ENCODE measurements around the gene AQP5. TPM values are rescaled to one million over a fixed set of nuclear protein-coding genes. Genes with fewer than 3 reads are reported as not detected.

Gene AQP5
- total RNA-seq, 4 donors from 2014 or later, result 2.3 TPM; not detected in 3

- H3K27ac ChIP-seq, result no peak overlapping the region
- no peaks in the 10 kb centered on the region for H3K4me1 ChIP-seq
- DNase-seq, result no peak
- H3K4me3 ChIP-seq, result no peak overlapping the region
- TF ChIP-seq POLR2A (IDR thresholded peaks at IDR 0.05) (no peak), CTCF (IDR thresholded peaks at IDR 0.05) (no peak)
- H3K27me3 ChIP-seq, result no peaks in the 10 kb centered on the region
- H3K9me3 ChIP-seq, result no peaks in the 10 kb centered on the region
- H3K36me3 ChIP-seq, result no peaks in the 10 kb centered on the region
- intact Hi-C loops (cut with DNase I; ENCODE audit: low total_unique reads), result no loop called here
Observed at GRCh38 chr12:49973361-49973830, 11.7 kb downstream of the AQP5 start.

- H3K36me3 ChIP-seq, result no peaks in the 10 kb centered on the region
- no peak overlapping the region for H3K27ac ChIP-seq
- intact Hi-C loops (cut with DNase I; ENCODE audit: low total_unique reads), result no loop called here
- no peaks in the 10 kb centered on the region for H3K27me3 ChIP-seq
- TF ChIP-seq CTCF (IDR thresholded peaks at IDR 0.05), result peak in 3 of 4 experiments; percentile 40 to 60 (median 48)
- TF ChIP-seq POLR2A (IDR thresholded peaks at IDR 0.05), result no peak
- no peaks in the 10 kb centered on the region for H3K4me1 ChIP-seq
- no peak overlapping the region for H3K4me3 ChIP-seq
- no peaks in the 10 kb centered on the region for H3K9me3 ChIP-seq
- peak; percentile 38 to 67 for DNase-seq
Observed at GRCh38 chr12:49974231-49974675, 12.6 kb downstream of the AQP5 start.

- Histone ChIP-seq H3K4me1 (no peaks in the 10 kb centered on the region), H3K27me3 (no peaks in the 10 kb centered on the region), H3K36me3 (no peaks in the 10 kb centered on the region), H3K27ac (no peak overlapping the region), H3K9me3 (no peaks in the 10 kb centered on the region), H3K4me3 (no peak overlapping the region)
- no peak for TF ChIP-seq POLR2A (IDR thresholded peaks at IDR 0.05)
- TF ChIP-seq CTCF (IDR thresholded peaks at IDR 0.05), result no peak
- intact Hi-C loops (cut with DNase I; ENCODE audit: low total_unique reads), result no loop called here
- DNase-seq, result no peak
Observed at GRCh38 chr12:49974677-49975317, 13.1 kb downstream of the AQP5 start.

- Histone ChIP-seq H3K9me3 (no peaks in the 10 kb centered on the region), H3K27me3 (no peaks in the 10 kb centered on the region), H3K36me3 (no peaks in the 10 kb centered on the region), H3K4me3 (no peak overlapping the region), H3K4me1 (no peaks in the 10 kb centered on the region), H3K27ac (no peak overlapping the region)
- TF ChIP-seq CTCF (IDR thresholded peaks at IDR 0.05) (no peak), POLR2A (IDR thresholded peaks at IDR 0.05) (no peak)
- intact Hi-C loops (cut with DNase I; ENCODE audit: low total_unique reads), result no loop called here
- no peak for DNase-seq
Observed at GRCh38 chr12:49975318-49975761, 13.7 kb downstream of the AQP5 start.

- H3K27me3 ChIP-seq, result no peaks in the 10 kb centered on the region
- no peak for DNase-seq
Observed at GRCh38 chr12:49976557-49976956, 14.9 kb downstream of the AQP5 start.

More at GRCh38 chr12:49976557-49976956, 14.9 kb downstream of the AQP5 start:
- Histone ChIP-seq H3K4me1 (no peaks in the 10 kb centered on the region), H3K36me3 (no peaks in the 10 kb centered on the region), H3K9me3 (no peaks in the 10 kb centered on the region), H3K27ac (no peak overlapping the region), H3K4me3 (no peak overlapping the region)
- intact Hi-C loops (cut with DNase I; ENCODE audit: low total_unique reads), result no loop called here
- TF ChIP-seq CTCF (IDR thresholded peaks at IDR 0.05) (no peak), POLR2A (IDR thresholded peaks at IDR 0.05) (no peak)
